Ovary (tissue), 9 donors: ENCODE results near the gene KIF22. TPM values are rescaled to one million over a fixed set of nuclear protein-coding genes. Genes with fewer than 3 reads are reported as not detected.
"Not testable (repeated sequence)": the region's sequence is repeated elsewhere in the genome, so short reads cannot be mapped to it uniquely, and the experiment has no call there.

Source experiments
- DNase-seq, 5 donors: peaks; one replicate each; pipeline ENCODE4 v3.0.0-alpha.2; 2019 to 2020
- H3K27ac ChIP-seq, 2 donors: fragments of 200-600 bp; one replicate each; pipeline versions ENCODE4 v1.5.1 to v1.8.0; 2019 to 2022
- H3K27me3 ChIP-seq: fragments of 200-600 bp; one replicate; pipeline ENCODE4 v1.8.0; 2022
- H3K36me3 ChIP-seq: fragments of 200-600 bp; sonication (generic); one replicate; pipeline ENCODE4 v1.5.1; 2019
- H3K4me1 ChIP-seq: one replicate; pipeline ENCODE4 v1.8.1; 2013; ENCODE audit warnings: mild to moderate bottlenecking, moderate library complexity; ENCODE audit not compliant: insufficient read depth
- H3K4me3 ChIP-seq: fragments of 200-600 bp; sonication (generic); one replicate; pipeline ENCODE4 v1.5.1; 2017
- H3K9me3 ChIP-seq, 2 donors: fragments of 200-600 bp in 1 of 2; sonication (generic) in 1 of 2; one replicate each; pipeline versions ENCODE4 v1.5.1 to v1.8.1; 2013 to 2019; ENCODE audit warnings: mild to moderate bottlenecking in 1 of 2, moderate library complexity in 1 of 2
- EP300 ChIP-seq: sonication (generic); formaldehyde crosslinking; IDR thresholded peaks from one replicate; pipeline ENCODE4 v1.6.1; 2017; ENCODE audit warnings: antibody characterized with exemption
- POLR2A ChIP-seq: fragments of 450-650 bp; IDR thresholded peaks from one replicate; pipeline ENCODE4 v1.6.1; 2017; ENCODE audit warnings: antibody characterized with exemption, mild to moderate bottlenecking, moderate library complexity
- WGBS, 3 donors: extraction: QIAGEN DNeasy Blood & Tissue Kit in 1 of 3; methylation state at CpG; one replicate each; pipeline versions ENCODE4 v1.1.5 to v1.1.7; 2013 to 2017; 5-methylcytosine and 5-hydroxymethylcytosine counted together
- intact Hi-C, 4 donors: fragments of 100-400 bp; cut with DNase I; formaldehyde crosslinking; loops; one replicate each; pipeline versions ENCODE4 v1.11.0 to v1.15.1; 2022 to 2023
- polyA plus RNA-seq, 2 donors: library from polyadenylated mRNA; stranded (reverse); fragments of 200-250 nt in 1 of 2; fragments of 350-450 nt in 1 of 2; fragmentation: Illumina TruSeq in 1 of 2; extraction: RNeasy Lipid Tissue Mini Kit (QIAGEN cat#74804) in 1 of 2; gene quantifications; one replicate each; pipeline ENCODE4 v1.2.3, GENCODE V29; 2013 to 2014
- total RNA-seq, 7 donors: library from RNA; depleted of rRNA in 2 of 7; stranded (reverse); fragments of >200 nt in 2 of 7; fragmentation: NEBNext Ultra II Directional in 3 of 7; extraction: Animal tissue kit (Norgen Biotek cat#: 25700) in 3 of 7; gene quantifications; one replicate each; pipeline versions ENCODE4 v1.1.0 to v1.2.4, GENCODE V29; 2016 to 2023
- TF ChIP-seq, protein P1 (sequence below), 3 donors: fragments of 450-650 bp in 2 of 3; fragments of 200-600 bp in 1 of 3; IDR thresholded peaks; one replicate each; pipeline versions ENCODE4 v1.5.1 to v1.8.0; 2016 to 2022; ENCODE audit warnings: antibody characterized with exemption in 3 of 3, mild to moderate bottlenecking in 1 of 3
- donor health status: DM: no; HTN: no; CAD: no; lungs with moderate emphysema.
- donor health status: DM: no; HTN: no; CAD: no.
- donor health status: Bipolar disorder and iron deficiency.
- donor health status: DM: yes; HTN: yes; CAD: no.
- donor health status: DM: no; HTN: no; CAD: no.
- donor health status: DM: yes; HTN: yes; CAD: no.

KIF22 gene
- total and polyA plus RNA-seq, 9 donors, result 14.4 to 31.0 (median 20.7) TPM

DNA sequence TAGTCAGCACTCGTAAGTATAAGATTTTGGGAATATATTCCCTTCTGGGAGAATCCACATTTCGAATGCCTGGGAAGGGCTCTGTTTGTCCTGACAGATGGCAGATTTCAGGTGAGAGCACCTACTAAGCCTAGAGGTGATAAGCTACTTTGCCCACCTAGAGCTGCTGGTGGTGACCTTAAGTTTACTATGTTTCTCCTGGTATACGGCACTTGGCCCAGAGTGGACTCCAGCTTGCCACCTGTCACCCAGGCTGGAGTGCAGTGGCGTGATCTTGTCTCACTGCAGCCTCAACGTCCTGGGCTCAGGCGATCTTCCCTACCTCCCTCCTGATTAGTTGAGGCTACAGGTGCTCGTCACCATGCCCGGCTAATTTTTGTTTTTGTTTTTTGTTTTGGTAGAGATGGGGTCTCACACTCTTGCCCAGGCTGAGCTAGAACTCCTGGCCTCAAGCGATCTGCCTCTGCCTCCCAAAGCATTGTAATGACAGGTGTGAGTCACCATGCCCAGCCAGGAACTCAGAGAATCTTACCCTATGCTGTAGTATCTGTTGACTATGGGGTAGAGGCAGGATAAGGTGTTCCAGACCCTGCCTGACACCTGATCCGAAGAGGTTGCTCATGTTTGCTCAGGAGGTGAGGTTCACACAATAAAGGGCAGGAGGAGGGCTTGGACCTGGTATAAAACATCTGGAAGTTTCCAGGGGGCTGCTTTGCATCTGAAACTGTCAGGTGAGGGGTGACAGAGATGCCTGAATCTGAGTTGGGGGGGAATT is 12.8 kb upstream of the KIF22 start, which contains the start of gene ZG16:
TSS of gene ZG16 (plus strand) at position 681 of the 775 bp plus-strand sequence. CDS start 1,011 bp downstream, outside the sequence.
- WGBS, 3 donors, result 72 to 85% (median 77%) methylated on average over 10 of the region's 10 CpGs
- H3K4me1 ChIP-seq, result no peaks in the 10 kb centered on the region
- H3K27ac ChIP-seq, result no peak within 1 kb of the TSS
- H3K9me3 ChIP-seq, result no peaks in the 10 kb centered on the region
- intact Hi-C loops, result loop anchor here in 1 of 4 donors (10.0 kb wide), 1 partner anchor 113 kb away; the partner anchor contains the start of gene SPN
- no peak for DNase-seq
- no peaks in the 10 kb centered on the region for H3K27me3 ChIP-seq
- TF ChIP-seq, protein P1, sequence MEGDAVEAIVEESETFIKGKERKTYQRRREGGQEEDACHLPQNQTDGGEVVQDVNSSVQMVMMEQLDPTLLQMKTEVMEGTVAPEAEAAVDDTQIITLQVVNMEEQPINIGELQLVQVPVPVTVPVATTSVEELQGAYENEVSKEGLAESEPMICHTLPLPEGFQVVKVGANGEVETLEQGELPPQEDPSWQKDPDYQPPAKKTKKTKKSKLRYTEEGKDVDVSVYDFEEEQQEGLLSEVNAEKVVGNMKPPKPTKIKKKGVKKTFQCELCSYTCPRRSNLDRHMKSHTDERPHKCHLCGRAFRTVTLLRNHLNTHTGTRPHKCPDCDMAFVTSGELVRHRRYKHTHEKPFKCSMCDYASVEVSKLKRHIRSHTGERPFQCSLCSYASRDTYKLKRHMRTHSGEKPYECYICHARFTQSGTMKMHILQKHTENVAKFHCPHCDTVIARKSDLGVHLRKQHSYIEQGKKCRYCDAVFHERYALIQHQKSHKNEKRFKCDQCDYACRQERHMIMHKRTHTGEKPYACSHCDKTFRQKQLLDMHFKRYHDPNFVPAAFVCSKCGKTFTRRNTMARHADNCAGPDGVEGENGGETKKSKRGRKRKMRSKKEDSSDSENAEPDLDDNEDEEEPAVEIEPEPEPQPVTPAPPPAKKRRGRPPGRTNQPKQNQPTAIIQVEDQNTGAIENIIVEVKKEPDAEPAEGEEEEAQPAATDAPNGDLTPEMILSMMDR (IDR thresholded peaks at IDR 0.05), result no peak
- TF ChIP-seq POLR2A (no peak), EP300 (no peak)
- H3K36me3 ChIP-seq, result no peaks in the 10 kb centered on the region
- H3K4me3 ChIP-seq, result no peak within 1 kb of the TSS

DNA sequence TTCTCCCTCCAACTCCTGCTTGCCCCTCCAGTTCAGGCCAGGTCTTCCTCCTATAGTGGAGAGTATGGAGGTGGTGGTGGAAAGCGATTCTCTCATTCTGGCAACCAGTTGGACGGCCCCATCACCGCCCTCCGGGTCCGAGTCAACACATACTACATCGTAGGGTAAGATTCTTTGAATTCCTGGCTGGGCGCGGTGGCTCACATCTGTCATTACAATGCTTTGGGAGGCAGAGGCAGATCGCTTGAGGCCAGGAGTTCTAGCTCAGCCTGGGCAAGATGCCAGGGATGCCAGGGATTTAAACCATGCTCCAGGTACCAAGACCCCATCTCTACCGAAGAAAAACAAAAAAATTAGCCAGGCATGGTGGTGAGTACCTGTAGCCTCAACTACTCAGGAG is 11.1 kb upstream of the KIF22 start:
- no peaks in the 10 kb centered on the region for H3K27me3 ChIP-seq
- DNase-seq, result no peak
- H3K4me3 ChIP-seq, result no peak overlapping the region
- WGBS, 3 donors, result 60 to 89% (median 70%) methylated on average over 10 of the region's 10 CpGs
- no peaks in the 10 kb centered on the region for H3K9me3 ChIP-seq
- no peaks in the 10 kb centered on the region for H3K4me1 ChIP-seq
- H3K27ac ChIP-seq, result no peak overlapping the region
- intact Hi-C loops, result loop anchor here in 1 of 4 donors (10.0 kb wide), 1 partner anchor 115 kb away; the partner anchor contains the start of gene SPN
- H3K36me3 ChIP-seq, result no peaks in the 10 kb centered on the region
- TF ChIP-seq, protein P1 (IDR thresholded peaks at IDR 0.05), result no peak
- TF ChIP-seq POLR2A (no peak), EP300 (no peak)

DNA sequence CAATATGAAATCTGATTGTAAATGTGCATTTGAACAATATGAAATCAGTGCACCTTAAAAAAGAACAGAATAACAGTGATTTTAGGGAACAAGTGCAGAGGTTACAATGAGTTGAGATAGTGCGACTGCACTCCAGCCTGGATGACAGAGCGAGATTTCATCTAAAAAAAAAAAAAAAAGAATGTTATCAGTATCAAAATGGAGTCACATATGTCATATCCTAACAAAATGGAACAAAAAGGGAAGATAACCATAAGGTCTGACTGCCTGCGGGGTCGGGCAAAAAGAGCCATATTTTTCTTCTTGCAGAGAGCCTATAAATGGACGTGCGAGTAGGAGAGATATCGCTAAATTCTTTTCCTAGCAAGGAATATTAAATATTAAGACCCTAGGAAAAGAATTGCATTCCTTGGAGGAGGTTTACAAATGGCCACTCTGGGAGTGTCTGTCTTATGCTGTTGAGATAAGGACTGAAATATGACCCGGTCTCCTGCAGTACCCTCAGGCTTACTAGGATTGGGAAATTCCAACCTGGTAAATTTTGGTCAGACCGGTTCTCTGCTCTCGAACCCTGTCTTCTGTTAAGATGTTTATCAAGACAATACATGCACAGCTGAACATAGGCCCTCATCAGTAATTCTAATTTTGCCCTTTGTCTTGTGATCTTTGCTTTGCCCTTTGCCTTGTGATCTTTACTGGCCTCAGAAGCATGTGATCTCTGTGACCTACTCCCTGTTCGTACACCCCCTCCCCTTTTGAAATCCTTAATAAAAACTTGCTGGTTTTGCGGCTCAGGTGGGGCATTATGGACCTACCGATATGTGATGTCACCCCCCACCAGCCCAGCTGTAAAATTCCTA is 7.2 kb upstream of the KIF22 start:
- intact Hi-C loops, result loop anchor here in 2 of 4 donors (10.0 kb wide), 1 partner anchor 59 kb away; no protein-coding TSS in a partner anchor
- WGBS, 3 donors, result 68 to 70% (median 70%) methylated on average over 13 of the region's 13 CpGs
- not testable (repeated sequence) for H3K27ac ChIP-seq, DNase-seq, H3K4me1 ChIP-seq, H3K36me3 ChIP-seq, H3K4me3 ChIP-seq, H3K27me3 ChIP-seq, H3K9me3 ChIP-seq

DNA sequence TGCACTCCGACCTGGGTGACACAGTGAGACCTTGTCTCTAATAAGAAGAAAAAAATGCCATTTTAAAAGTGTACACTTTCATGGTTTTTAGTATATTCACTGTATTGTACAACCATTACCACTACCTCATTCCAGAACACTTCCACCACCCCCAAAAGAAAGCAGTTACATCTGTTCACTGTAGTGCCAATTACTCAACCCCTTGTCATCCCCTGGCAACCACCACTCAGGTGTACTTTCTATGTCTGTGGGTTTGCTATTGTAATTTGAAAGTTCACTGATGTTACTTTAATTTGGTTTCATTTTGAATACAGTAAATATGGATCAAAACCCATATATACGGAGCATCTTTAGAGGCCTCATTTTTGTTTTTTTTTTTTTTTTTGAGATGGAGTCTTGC is 6.4 kb upstream of the KIF22 start:
- WGBS, 3 donors, result 94 to 96% (median 95%) methylated on average over 2 of the region's 2 CpGs
- H3K27me3 ChIP-seq, result no peaks in the 10 kb centered on the region
- TF ChIP-seq, protein P1 (IDR thresholded peaks at IDR 0.05), result no peak
- TF ChIP-seq POLR2A, result no peak
- no peak overlapping the region for H3K27ac ChIP-seq
- peaks cover 3% of the 10 kb centered on the region for H3K4me1 ChIP-seq
- DNase-seq, result no peak
- H3K36me3 ChIP-seq, result no peaks in the 10 kb centered on the region
- H3K4me3 ChIP-seq, result no peak overlapping the region
- no peaks in the 10 kb centered on the region for H3K9me3 ChIP-seq
- intact Hi-C loops, result loop anchor here in 2 of 4 donors (10.0 kb wide), 1 partner anchor 59 kb away; no protein-coding TSS in a partner anchor
